ENCODE measurements around the gene RPL36.
"Not testable (repeated sequence)": the region's sequence is repeated elsewhere in the genome, so short reads cannot be mapped to it uniquely, and the experiment has no call there.

Gene RPL36

GRCh38 chr19:5683177-5683886 lies 6.8 kb upstream of the RPL36 start:
- DNase-seq: no peak
- Mint-ChIP-seq H3K27me3 (ENCODE audit: low read depth, poor library complexity) (peaks cover 6% of the 10 kb centered on the region), H3K4me3 (peak overlapping the region; percentile 61), H3K36me3 (ENCODE audit: low read depth) (peaks cover 4% of the 10 kb centered on the region), H3K27ac (no peak overlapping the region), H3K4me1 (peaks cover 38% of the 10 kb centered on the region), H3K9me3 (peaks cover 2% of the 10 kb centered on the region)
- TF ChIP-seq CTCF (IDR thresholded peaks at IDR 0.05): no peak

GRCh38 chr19:5684694-5685430 lies 5.2 kb upstream of the RPL36 start:
- H3K9me3 Mint-ChIP-seq: peaks cover 3% of the 10 kb centered on the region
- H3K27me3 Mint-ChIP-seq (ENCODE audit: low read depth, poor library complexity): peaks cover 6% of the 10 kb centered on the region
- no peak overlapping the region for H3K27ac Mint-ChIP-seq
- no peak for TF ChIP-seq CTCF (IDR thresholded peaks at IDR 0.05)
- H3K4me1 Mint-ChIP-seq: peaks cover 27% of the 10 kb centered on the region
- no peak overlapping the region for H3K4me3 Mint-ChIP-seq
- H3K36me3 Mint-ChIP-seq (ENCODE audit: low read depth): peaks cover 6% of the 10 kb centered on the region
- no peak for DNase-seq

- peaks cover 6% of the 10 kb centered on the region for H3K36me3 Mint-ChIP-seq (ENCODE audit: low read depth)
- H3K27ac Mint-ChIP-seq: no peak overlapping the region
- no peak for TF ChIP-seq CTCF (IDR thresholded peaks at IDR 0.05)
- H3K4me3 Mint-ChIP-seq: peak overlapping the region; percentile 79
- peaks cover 3% of the 10 kb centered on the region for H3K9me3 Mint-ChIP-seq
- DNase-seq: no peak
- peaks cover 28% of the 10 kb centered on the region for H3K4me1 Mint-ChIP-seq
- H3K27me3 Mint-ChIP-seq (ENCODE audit: low read depth, poor library complexity): peaks cover 9% of the 10 kb centered on the region
Observed at GRCh38 chr19:5686326-5686646, 3.8 kb upstream of the RPL36 start.

- H3K4me3 Mint-ChIP-seq: peak overlapping the region; percentile 79
- peaks cover 23% of the 10 kb centered on the region for H3K4me1 Mint-ChIP-seq
- peak; percentile 71 for TF ChIP-seq CTCF (IDR thresholded peaks at IDR 0.05)
- H3K27ac Mint-ChIP-seq: no peak overlapping the region
- H3K9me3 Mint-ChIP-seq: peaks cover 3% of the 10 kb centered on the region
- peaks cover 9% of the 10 kb centered on the region for H3K27me3 Mint-ChIP-seq (ENCODE audit: low read depth, poor library complexity)
- DNase-seq: peak; percentile 100
- peaks cover 6% of the 10 kb centered on the region for H3K36me3 Mint-ChIP-seq (ENCODE audit: low read depth)
Observed at GRCh38 chr19:5686647-5687359, 3.3 kb upstream of the RPL36 start.

GRCh38 chr19:5687360-5688198 lies 2.5 kb upstream of the RPL36 start:
- Mint-ChIP-seq H3K36me3 (ENCODE audit: low read depth) (peaks cover 9% of the 10 kb centered on the region), H3K9me3 (peaks cover 3% of the 10 kb centered on the region), H3K4me3 (peak overlapping the region; percentile 79), H3K27ac (no peak overlapping the region), H3K4me1 (peaks cover 23% of the 10 kb centered on the region), H3K27me3 (ENCODE audit: low read depth, poor library complexity) (peaks cover 9% of the 10 kb centered on the region)
- TF ChIP-seq CTCF (IDR thresholded peaks at IDR 0.05): no peak
- DNase-seq: no peak

- not testable (repeated sequence) for H3K9me3 Mint-ChIP-seq; DNase-seq; H3K27me3 Mint-ChIP-seq (ENCODE audit: low read depth, poor library complexity); H3K27ac Mint-ChIP-seq
- Mint-ChIP-seq H3K4me1 (peaks cover 21% of the 10 kb centered on the region), H3K36me3 (ENCODE audit: low read depth) (peaks cover 10% of the 10 kb centered on the region), H3K4me3 (peak overlapping the region; percentile 54)
Observed at GRCh38 chr19:5688262-5688881, 1.7 kb upstream of the RPL36 start.
